GM12878 (cell line): ENCODE results near the gene ZNF653. TPM values are rescaled to one million over a fixed set of nuclear protein-coding genes. Genes with fewer than 3 reads are reported as not detected.
"Not testable (repeated sequence)": the region's sequence is repeated elsewhere in the genome, so short reads cannot be mapped to it uniquely, and the experiment has no call there.

ENCODE experiments used
- ATAC-seq: fragments of 200-7000 bp; cut with Tn5 transposase; 3 replicates; pipeline ENCODE4 v1.9.1; 2020; ENCODE audit warnings: mild to moderate bottlenecking, moderate library complexity
- BruUV-seq: library from RNA; stranded (reverse); fragments of 400-500 nt; replicated peaks from 2 replicates; lab custom pipeline; 2021; lab: Mats Ljungman, UMichigan
- CTCF ChIA-PET: fragments of 300-600 bp; sonication (Branson Sonifier 250); formaldehyde crosslinking; extraction: SDS; loops from one replicate; lab custom pipeline; 2021; ENCODE audit warnings: inconsistent platforms; lab: Yijun Ruan, JAX
- POLR2A ChIA-PET: fragments of 350-600 bp; formaldehyde crosslinking; extraction: SDS; loops from one replicate; lab custom pipeline; 2021; ENCODE audit warnings: inconsistent platforms; lab: Charles Lee
- RAD21 ChIA-PET: fragments of 300-600 bp; sonication (Branson Sonifier 250); formaldehyde crosslinking; loops from one replicate; lab custom pipeline; 2023; ENCODE audit warnings: antibody characterized with exemption; ENCODE audit not compliant: unreplicated experiment; lab: Charles Lee
- SMC1A ChIA-PET: fragments of 300-600 bp; sonication (Branson Sonifier 250); formaldehyde crosslinking; loops from one replicate; lab custom pipeline; 2023; ENCODE audit not compliant: unreplicated experiment, uncharacterized antibody; lab: Charles Lee
- DNase-seq: peaks from one replicate; pipeline ENCODE4 v3.0.0-alpha.2; 2011; ENCODE audit warnings: low read depth, low spot score
- FAIRE-seq: peaks from 3 replicates; lab custom pipeline; 2011; peaks lifted over from hg19 to GRCh38; lab: Jason Lieb, UNC
- H2AFZ ChIP-seq: 2 replicates; pipeline ENCODE4 v1.6.0; 2011; ENCODE audit warnings: low read depth, low read length, control low read depth; ENCODE audit not compliant: control insufficient read depth
- H3K27ac ChIP-seq: 2 replicates; pipeline ENCODE4 v1.5.1; 2011; ENCODE audit warnings: control low read depth; ENCODE audit not compliant: control insufficient read depth, insufficient read depth
- H3K27me3 ChIP-seq, 2 experiments: replicated peaks in 1 of 2; 2 replicates each; pipeline versions ENCODE4 v1.6.0 to v1.6.1; 2011; ENCODE audit warnings: low read length in 1 of 2; ENCODE audit not compliant: control insufficient read depth in 2 of 2, insufficient read depth in 2 of 2
- H3K36me3 ChIP-seq, 2 experiments: 2 replicates each; pipeline ENCODE4 v1.5.1; 2011; ENCODE audit warnings: low read length in 1 of 2; ENCODE audit not compliant: control insufficient read depth in 2 of 2, insufficient read depth in 2 of 2
- H3K4me1 ChIP-seq: 2 replicates; pipeline ENCODE4 v1.6.1; 2011; ENCODE audit warnings: mild to moderate bottlenecking, low read length, moderate library complexity, mixed read lengths; ENCODE audit not compliant: control insufficient read depth, insufficient read depth
- H3K4me2 ChIP-seq: 2 replicates; pipeline ENCODE4 v1.6.0; 2011; ENCODE audit warnings: control low read depth; ENCODE audit not compliant: control insufficient read depth, insufficient read depth
- H3K4me3 ChIP-seq: fragments of 200-600 bp; sonication (generic); 2 replicates; pipeline ENCODE4 v1.5.1; 2016
- H3K79me2 ChIP-seq: 2 replicates; pipeline ENCODE4 v1.6.0; 2011; ENCODE audit warnings: low read length; ENCODE audit not compliant: control insufficient read depth, insufficient read depth
- H3K9ac ChIP-seq: 2 replicates; pipeline ENCODE4 v1.8.0; 2011; ENCODE audit warnings: low read length, control low read depth, mixed read lengths; ENCODE audit not compliant: control insufficient read depth, insufficient read depth
- H3K9me3 ChIP-seq: replicated peaks from 3 replicates; pipeline ENCODE4 v1.5.1; 2011; ENCODE audit warnings: mild to moderate bottlenecking, low read length; ENCODE audit not compliant: control insufficient read depth, insufficient read depth
- H4K20me1 ChIP-seq: 2 replicates; pipeline ENCODE4 v1.6.0; 2011; ENCODE audit not compliant: control insufficient read depth, insufficient read depth
- CEBPB ChIP-seq, 2 experiments: fragments of 150-350 bp in 1 of 2; IDR thresholded peaks; 2 replicates each; pipeline ENCODE4 v1.6.1; 2012 to 2014; ENCODE audit warnings: low read depth in 2 of 2, low read length in 2 of 2, borderline replicate concordance in 1 of 2, inconsistent platforms in 1 of 2
- RAD51 ChIP-seq: fragments of 450-650 bp; IDR thresholded peaks from 2 replicates; pipeline ENCODE4 v1.6.1; 2016; ENCODE audit warnings: moderate library complexity, mild to moderate bottlenecking, inconsistent platforms
- WGBS: methylation state at CpG from one replicate; pipeline ENCODE4 v1.1.6; 2016; ENCODE audit warnings: low lambda C conversion rate; ENCODE audit not compliant: insufficient replicate concordance, insufficient coverage; ENCODE audit errors: missing lambda C conversion rate; 5-methylcytosine and 5-hydroxymethylcytosine counted together
- in situ Hi-C: fragments of 300-500 bp; cut with MboI; formaldehyde crosslinking; loops from 9 replicates; pipeline ENCODE4 v1.14.3; 2018; ENCODE audit warnings: mixed read lengths
- intact Hi-C: fragments of 100-400 bp; cut with micrococcal nuclease; formaldehyde crosslinking; loops from one replicate; pipeline ENCODE4 v1.14.2; 2022; ENCODE audit not compliant: unreplicated experiment
- polyA plus RNA-seq, 11 experiments: library from polyadenylated mRNA; depleted of rRNA in 4 of 11; unstranded in 6 of 11; stranded (reverse) in 5 of 11; fragments of >200 nt; fragmentation: Nextera tagmentation in 4 of 11; fragmentation: Illumina TruSeq in 1 of 11; extraction: Ambion mirVana in 4 of 11; extraction: Trizol in 1 of 11; gene quantifications; 1 replicate in 1 of 11; 2 replicates in 10 of 11; pipeline versions ENCODE4 v1.2.1 to v1.2.3, GENCODE V29; 2011 to 2016; ENCODE audit warnings: inconsistent platforms in 2 of 11, missing spikeins in 2 of 11, low read depth in 1 of 11
- total RNA-seq, 4 experiments: library from RNA; depleted of rRNA in 3 of 4; stranded (reverse); fragments of >200 nt in 3 of 4; fragmentation: Illumina TruSeq in 1 of 4; extraction: Trizol in 1 of 4; gene quantifications; 2 replicates each; pipeline versions ENCODE4 v1.2.1 to v1.2.3, GENCODE V29; 2013 to 2021
- TF ChIP-seq, protein P1 (sequence below): fragments of 450-650 bp; IDR thresholded peaks from 2 replicates; pipeline ENCODE4 v1.6.1; 2018; ENCODE audit warnings: borderline replicate concordance, mild to moderate bottlenecking; ENCODE audit not compliant: partially characterized antibody

The ZNF653 gene
- total and polyA plus RNA-seq, 10 of the 15 experiments (the other 5 are each of a cell fraction or from before 2014, with no cell fraction given): 2.2 to 13.2 (median 6.7) TPM; not detected in 2

GRCh38 chr19:11475861-11476260 lies 29.8 kb downstream of the ZNF653 start (continued):
- TF ChIP-seq, protein P1, sequence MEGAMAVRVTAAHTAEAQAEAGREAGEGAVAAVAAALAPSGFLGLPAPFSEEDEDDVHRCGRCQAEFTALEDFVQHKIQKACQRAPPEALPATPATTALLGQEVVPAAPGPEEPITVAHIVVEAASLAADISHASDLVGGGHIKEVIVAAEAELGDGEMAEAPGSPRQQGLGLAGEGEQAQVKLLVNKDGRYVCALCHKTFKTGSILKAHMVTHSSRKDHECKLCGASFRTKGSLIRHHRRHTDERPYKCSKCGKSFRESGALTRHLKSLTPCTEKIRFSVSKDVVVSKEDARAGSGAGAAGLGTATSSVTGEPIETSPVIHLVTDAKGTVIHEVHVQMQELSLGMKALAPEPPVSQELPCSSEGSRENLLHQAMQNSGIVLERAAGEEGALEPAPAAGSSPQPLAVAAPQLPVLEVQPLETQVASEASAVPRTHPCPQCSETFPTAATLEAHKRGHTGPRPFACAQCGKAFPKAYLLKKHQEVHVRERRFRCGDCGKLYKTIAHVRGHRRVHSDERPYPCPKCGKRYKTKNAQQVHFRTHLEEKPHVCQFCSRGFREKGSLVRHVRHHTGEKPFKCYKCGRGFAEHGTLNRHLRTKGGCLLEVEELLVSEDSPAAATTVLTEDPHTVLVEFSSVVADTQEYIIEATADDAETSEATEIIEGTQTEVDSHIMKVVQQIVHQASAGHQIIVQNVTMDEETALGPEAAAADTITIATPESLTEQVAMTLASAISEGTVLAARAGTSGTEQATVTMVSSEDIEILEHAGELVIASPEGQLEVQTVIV: no peak
- TF ChIP-seq RAD51 (no peak), CEBPB (IDR thresholded peaks at IDR 0.05; ENCODE audit: borderline replicate concordance in 1 of 2, low read depth in 2 of 2, low read length in 2 of 2) (no peak)

DNA sequence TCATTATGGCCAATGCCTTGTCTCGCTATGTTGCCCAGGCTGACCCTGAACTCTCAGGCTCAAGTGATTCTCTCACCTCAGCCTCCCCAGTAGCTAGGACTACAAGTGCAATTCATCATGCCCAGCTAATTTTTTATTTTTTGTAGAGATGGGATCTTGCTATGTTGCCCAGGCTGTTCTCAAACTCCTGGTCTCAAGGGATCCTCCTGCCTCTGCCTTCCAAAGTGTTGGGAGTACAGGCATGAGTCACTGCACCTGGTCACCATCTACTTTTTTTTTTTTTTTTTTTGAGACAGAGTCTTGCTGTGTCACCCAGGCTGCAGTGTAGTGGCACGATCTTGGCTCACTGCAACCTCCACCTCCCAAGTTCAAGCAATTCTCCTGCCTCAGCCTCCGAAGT lies 30.3 kb downstream of the ZNF653 start:
- DNase-seq, H3K4me3 ChIP-seq, FAIRE-seq, BruUV-seq, RAD21 ChIA-PET, H3K36me3 ChIP-seq, SMC1A ChIA-PET, H3K4me1 ChIP-seq, H3K27me3 ChIP-seq, H3K79me2 ChIP-seq, ATAC-seq, intact Hi-C loops, H4K20me1 ChIP-seq, H3K27ac ChIP-seq, H2AFZ ChIP-seq, H3K4me2 ChIP-seq, H3K9me3 ChIP-seq, H3K9ac ChIP-seq: not testable (repeated sequence)
- ChIA-PET POLR2A (interaction anchor here (0.7 kb wide), 1 partner anchor 512 kb away, joined by 3 read pairs; no protein-coding TSS in a partner anchor), CTCF (interaction anchor here (1.2 kb wide), 1 partner anchor 94 kb away, joined by 5 read pairs; no protein-coding TSS in a partner anchor)
- in situ Hi-C loops: loop anchor here (10.0 kb wide), 1 partner anchor 181 kb away; the partner anchor contains the start of gene TSPAN16
- WGBS: 59% methylated on average over 2 of the region's 3 CpGs
